ENCODE results near the gene GPATCH4. TPM values are rescaled to one million over a fixed set of nuclear protein-coding genes. Genes with fewer than 3 reads are reported as not detected.

GPATCH4 gene
- total RNA-seq, 2 donors from 2014 or later = 8.9 to 9.6 TPM

GRCh38 chr1:156624814-156625435 is 23.6 kb upstream of the GPATCH4 start:
- Histone ChIP-seq H3K9me3 (no peaks in the 10 kb centered on the region), H3K27me3 (peaks cover 0 to 23% of the 10 kb centered on the region in 2 donors), H3K36me3 (replicated peaks in 1 of 2; ENCODE audit: insufficient read depth in 1 of 2, low read depth in 2 of 2) (no peaks in the 10 kb centered on the region), H3K27ac (no peak overlapping the region), H3K4me3 (no peak overlapping the region), H3K4me1 (peaks cover 28% of the 10 kb centered on the region)
- TF ChIP-seq, protein P1, sequence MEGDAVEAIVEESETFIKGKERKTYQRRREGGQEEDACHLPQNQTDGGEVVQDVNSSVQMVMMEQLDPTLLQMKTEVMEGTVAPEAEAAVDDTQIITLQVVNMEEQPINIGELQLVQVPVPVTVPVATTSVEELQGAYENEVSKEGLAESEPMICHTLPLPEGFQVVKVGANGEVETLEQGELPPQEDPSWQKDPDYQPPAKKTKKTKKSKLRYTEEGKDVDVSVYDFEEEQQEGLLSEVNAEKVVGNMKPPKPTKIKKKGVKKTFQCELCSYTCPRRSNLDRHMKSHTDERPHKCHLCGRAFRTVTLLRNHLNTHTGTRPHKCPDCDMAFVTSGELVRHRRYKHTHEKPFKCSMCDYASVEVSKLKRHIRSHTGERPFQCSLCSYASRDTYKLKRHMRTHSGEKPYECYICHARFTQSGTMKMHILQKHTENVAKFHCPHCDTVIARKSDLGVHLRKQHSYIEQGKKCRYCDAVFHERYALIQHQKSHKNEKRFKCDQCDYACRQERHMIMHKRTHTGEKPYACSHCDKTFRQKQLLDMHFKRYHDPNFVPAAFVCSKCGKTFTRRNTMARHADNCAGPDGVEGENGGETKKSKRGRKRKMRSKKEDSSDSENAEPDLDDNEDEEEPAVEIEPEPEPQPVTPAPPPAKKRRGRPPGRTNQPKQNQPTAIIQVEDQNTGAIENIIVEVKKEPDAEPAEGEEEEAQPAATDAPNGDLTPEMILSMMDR (IDR thresholded peaks at IDR 0.05) = no peak
- TF ChIP-seq POLR2A (IDR thresholded peaks at IDR 0.05) = no peak
- intact Hi-C loops (cut with DNase I) = loop anchor here (5.0 kb wide), 1 partner anchor 32 kb away; no protein-coding TSS in a partner anchor
- WGBS, 2 donors = 0 to 1% methylated on average over 4 to 49 of the region's 55 CpGs
- DNase-seq (no peak), ATAC-seq (no peak)

DNA sequence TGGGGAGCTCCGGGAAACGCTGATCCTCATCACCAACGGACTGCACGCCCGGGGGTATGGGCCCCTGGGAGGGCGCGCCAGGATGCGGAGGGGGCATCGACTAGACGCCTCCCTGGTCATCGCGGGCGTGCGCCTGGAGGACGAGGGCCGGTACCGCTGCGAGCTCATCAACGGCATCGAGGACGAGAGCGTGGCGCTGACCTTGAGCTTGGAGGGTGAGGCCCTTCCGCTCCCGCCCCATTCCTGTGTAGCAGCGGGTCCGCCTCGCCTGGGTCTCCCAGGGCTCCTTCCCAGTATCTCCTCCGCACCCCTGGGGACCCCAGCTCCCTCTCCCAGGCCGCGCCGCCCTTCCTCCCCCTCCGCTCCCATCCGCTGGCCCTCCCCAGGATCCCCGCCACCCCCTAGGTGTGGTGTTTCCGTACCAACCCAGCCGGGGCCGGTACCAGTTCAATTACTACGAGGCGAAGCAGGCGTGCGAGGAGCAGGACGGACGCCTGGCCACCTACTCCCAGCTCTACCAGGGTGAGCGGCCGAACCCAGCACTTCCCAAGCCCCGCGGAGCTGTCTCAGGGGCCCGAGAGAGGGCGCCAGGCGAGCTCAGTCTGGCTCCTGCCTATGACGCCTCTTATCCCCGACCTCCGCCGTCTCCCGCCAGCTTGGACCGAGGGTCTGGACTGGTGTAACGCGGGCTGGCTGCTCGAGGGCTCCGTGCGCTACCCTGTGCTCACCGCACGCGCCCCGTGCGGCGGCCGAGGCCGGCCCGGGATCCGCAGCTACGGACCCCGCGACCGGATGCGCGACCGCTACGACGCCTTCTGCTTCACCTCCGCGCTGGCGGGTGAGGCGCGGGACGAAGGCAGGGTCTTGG is 22.9 kb upstream of the GPATCH4 start:
- peaks cover 21% of the 10 kb centered on the region for H3K4me1 ChIP-seq
- no peaks in the 10 kb centered on the region for H3K9me3 ChIP-seq
- H3K27me3 ChIP-seq = peaks cover 0 to 23% of the 10 kb centered on the region in 2 donors
- DNase-seq = peak in 3 of 4 donors; percentile 49 to 53 (median 49)
- H3K36me3 ChIP-seq (replicated peaks in 1 of 2; ENCODE audit: insufficient read depth in 1 of 2, low read depth in 2 of 2) = no peaks in the 10 kb centered on the region
- intact Hi-C loops (cut with DNase I) = loop anchor here (5.0 kb wide), 1 partner anchor 33 kb away; no protein-coding TSS in a partner anchor
- ATAC-seq = peak; percentile 48
- 1 to 2% methylated on average over 19 to 85 of the region's 87 CpGs for WGBS, 2 donors
- H3K27ac ChIP-seq = no peak overlapping the region
- TF ChIP-seq POLR2A (IDR thresholded peaks at IDR 0.05) = no peak
- TF ChIP-seq, protein P1 (IDR thresholded peaks at IDR 0.05) = peak in 4 of 7 experiments; percentile 9 to 25 (median 20)
- no peak overlapping the region for H3K4me3 ChIP-seq

DNA sequence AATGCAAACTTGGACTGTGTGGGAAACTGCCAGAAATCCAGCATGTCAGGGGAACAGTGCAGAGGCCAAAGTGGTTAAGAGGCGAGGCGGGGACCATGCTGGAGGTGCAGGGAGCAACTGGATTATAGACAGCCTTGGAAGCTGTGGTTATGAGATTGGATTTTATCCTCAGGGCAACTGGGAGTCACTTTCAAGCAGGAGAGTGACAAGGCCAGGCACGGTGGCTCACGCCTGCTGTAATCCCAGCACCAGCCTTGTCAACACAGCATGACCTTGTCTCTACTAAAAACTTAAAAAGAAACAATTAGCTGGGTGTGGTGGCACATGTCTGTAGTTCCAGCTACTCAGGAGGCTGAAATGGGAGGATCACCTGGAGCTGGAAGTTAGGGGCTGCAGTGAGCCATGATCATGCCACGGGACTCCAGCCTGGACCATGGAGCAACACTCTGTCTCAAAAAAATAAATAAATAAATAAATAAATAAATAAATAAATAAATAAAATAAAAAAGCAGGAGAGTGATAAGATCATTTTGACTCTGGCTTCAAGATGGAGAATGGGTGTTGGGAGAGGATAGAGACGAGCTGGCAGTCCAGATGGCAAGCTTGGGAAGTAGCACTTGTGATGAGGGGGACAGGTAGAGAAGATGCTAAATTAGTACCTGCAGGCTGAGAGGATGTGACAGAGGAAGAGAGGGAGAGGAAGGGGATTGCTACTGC is 21.5 kb upstream of the GPATCH4 start:
- peaks cover 19% of the 10 kb centered on the region for H3K4me1 ChIP-seq
- WGBS, 2 donors = 65 to 76% methylated on average over 6 of the region's 6 CpGs
- H3K27me3 ChIP-seq = peaks cover 0 to 23% of the 10 kb centered on the region in 2 donors
- H3K4me3 ChIP-seq = no peak overlapping the region
- no peaks in the 10 kb centered on the region for H3K9me3 ChIP-seq
- H3K36me3 ChIP-seq (replicated peaks in 1 of 2; ENCODE audit: insufficient read depth in 1 of 2, low read depth in 2 of 2) = no peaks in the 10 kb centered on the region
- TF ChIP-seq POLR2A (IDR thresholded peaks at IDR 0.05) = no peak
- TF ChIP-seq, protein P1 (IDR thresholded peaks at IDR 0.05) = no peak
- intact Hi-C loops (cut with DNase I) = loop anchor here (5.0 kb wide), 1 partner anchor 35 kb away; no protein-coding TSS in a partner anchor
- H3K27ac ChIP-seq = no peak overlapping the region
- no peak for DNase-seq
- no peak for ATAC-seq

DNA sequence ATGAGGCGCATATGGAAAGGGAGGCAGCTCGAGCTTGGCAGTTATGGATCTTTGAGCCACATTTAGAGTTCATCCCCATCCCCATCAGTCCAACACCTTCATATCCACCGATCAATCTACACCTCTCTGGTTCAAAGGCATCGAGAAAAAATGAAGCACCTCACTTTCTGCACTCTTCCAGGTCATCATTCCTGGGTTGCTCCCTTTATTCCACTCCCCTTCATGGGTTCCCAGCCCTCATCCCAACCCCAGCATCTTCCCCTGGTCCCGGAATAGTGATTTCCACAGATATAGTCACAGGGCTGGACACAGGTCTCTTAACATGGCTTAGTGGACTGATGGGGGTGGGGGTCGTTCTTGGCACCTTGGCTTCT is 18.3 kb upstream of the GPATCH4 start:
- no peak for ATAC-seq
- Histone ChIP-seq H3K36me3 (replicated peaks in 1 of 2; ENCODE audit: insufficient read depth in 1 of 2, low read depth in 2 of 2) (no peaks in the 10 kb centered on the region), H3K4me3 (no peak overlapping the region), H3K27me3 (peaks cover 0 to 13% of the 10 kb centered on the region in 2 donors), H3K27ac (no peak overlapping the region), H3K4me1 (peaks cover 20% of the 10 kb centered on the region), H3K9me3 (no peaks in the 10 kb centered on the region)
- no peak for DNase-seq
- no peak for TF ChIP-seq POLR2A (IDR thresholded peaks at IDR 0.05)
- TF ChIP-seq, protein P1 (IDR thresholded peaks at IDR 0.05) = no peak
- WGBS, 2 donors = 12 to 14% methylated on average over 6 of the region's 6 CpGs
- intact Hi-C loops (cut with DNase I) = no loop called here
